GM18505 (cell line): Measurements from ENCODE around the gene CCBE1.
"Not testable (repeated sequence)": the region's sequence is repeated elsewhere in the genome, so short reads cannot be mapped to it uniquely, and the experiment has no call there.

Experiments
- ATAC-seq: cut with Tn5 transposase; IDR thresholded peaks from one replicate; pipeline ENCODE4 v1.9.1; 2021; ENCODE audit not compliant: unreplicated experiment
- POLR2A ChIP-seq: IDR thresholded peaks from 4 replicates; pipeline ENCODE4 v1.6.1; 2011; ENCODE audit warnings: borderline replicate concordance; ENCODE audit not compliant: insufficient read depth, insufficient read length; ENCODE audit errors: extremely low read depth

CCBE1 gene

GRCh38 chr18:59724103-59724502 lies 26.9 kb upstream of the CCBE1 start:
- ATAC-seq, result no peak
- no peak for TF ChIP-seq POLR2A

- ATAC-seq, result no peak
- TF ChIP-seq POLR2A, result no peak
These were observed 24.7 kb upstream of the CCBE1 start for GRCh38 chr18:59721931-59722330.

- no peak for TF ChIP-seq POLR2A
- no peak for ATAC-seq
These were observed 24.0 kb upstream of the CCBE1 start for GRCh38 chr18:59721211-59721610.

- TF ChIP-seq POLR2A, result no peak
- no peak for ATAC-seq
These were observed 22.4 kb upstream of the CCBE1 start for GRCh38 chr18:59719544-59720181.

GRCh38 chr18:59718464-59719157 lies 21.4 kb upstream of the CCBE1 start:
- no peak for ATAC-seq
- no peak for TF ChIP-seq POLR2A

GRCh38 chr18:59718108-59718463 lies 20.9 kb upstream of the CCBE1 start:
- no peak for TF ChIP-seq POLR2A
- ATAC-seq, result no peak

- ATAC-seq, result no peak
- no peak for TF ChIP-seq POLR2A
These were observed 20.1 kb upstream of the CCBE1 start for GRCh38 chr18:59717291-59717690.

- no peak for ATAC-seq
- no peak for TF ChIP-seq POLR2A
These were observed 18.7 kb upstream of the CCBE1 start for GRCh38 chr18:59715966-59716369.

GRCh38 chr18:59715445-59715844 lies 18.2 kb upstream of the CCBE1 start:
- ATAC-seq, result no peak
- no peak for TF ChIP-seq POLR2A

- not testable (repeated sequence) for ATAC-seq
These were observed 16.9 kb upstream of the CCBE1 start for GRCh38 chr18:59714096-59714495.

- TF ChIP-seq POLR2A, result no peak
- no peak for ATAC-seq
These were observed 15.1 kb upstream of the CCBE1 start for GRCh38 chr18:59712311-59712710.

- no peak for TF ChIP-seq POLR2A
- ATAC-seq, result no peak
These were observed 11.8 kb upstream of the CCBE1 start for GRCh38 chr18:59708988-59709387.

GRCh38 chr18:59707306-59707705 lies 10.1 kb upstream of the CCBE1 start:
- ATAC-seq, result no peak
- no peak for TF ChIP-seq POLR2A

- no peak for TF ChIP-seq POLR2A
- no peak for ATAC-seq
These were observed 9.3 kb upstream of the CCBE1 start for GRCh38 chr18:59706499-59706898.

- ATAC-seq, result no peak
- no peak for TF ChIP-seq POLR2A
These were observed 7.9 kb upstream of the CCBE1 start for GRCh38 chr18:59705145-59705544.

GRCh38 chr18:59704146-59704545 lies 6.9 kb upstream of the CCBE1 start:
- no peak for TF ChIP-seq POLR2A
- ATAC-seq, result no peak

GRCh38 chr18:59701272-59701671 lies 4.0 kb upstream of the CCBE1 start:
- no peak for ATAC-seq
- no peak for TF ChIP-seq POLR2A
